A172 (cell line): Measurements from ENCODE around the gene SLAMF9. TPM values are rescaled to one million over a fixed set of nuclear protein-coding genes. Genes with fewer than 3 reads are reported as not detected.

Source experiments
- DNase-seq: peaks from one replicate; pipeline ENCODE4 v3.0.0-alpha.2; 2015; ENCODE audit warnings: low spot score
- total RNA-seq: library from RNA; depleted of rRNA; stranded (reverse); fragments of >200 nt; shearing (Covaris generic); gene quantifications from 2 replicates; pipeline ENCODE4 v1.2.3, GENCODE V29; 2014

The SLAMF9 gene
- total RNA-seq, 1 experiment from 2014 or later, result not detected

GRCh38 chr1:159977364-159978106, 23.5 kb upstream of the SLAMF9 start:
- no peak for DNase-seq

GRCh38 chr1:159974350-159974965, 20.4 kb upstream of the SLAMF9 start:
- no peak for DNase-seq

GRCh38 chr1:159973350-159973940, 19.4 kb upstream of the SLAMF9 start:
- DNase-seq, result no peak

- DNase-seq, result no peak
Measured at GRCh38 chr1:159972443-159973205, 18.6 kb upstream of the SLAMF9 start.

GRCh38 chr1:159970932-159971342, 16.9 kb upstream of the SLAMF9 start:
- peak; percentile 23 for DNase-seq

- DNase-seq, result no peak
Measured at GRCh38 chr1:159968901-159969300, 14.9 kb upstream of the SLAMF9 start.

GRCh38 chr1:159965263-159965662, 11.2 kb upstream of the SLAMF9 start:
- no peak for DNase-seq

GRCh38 chr1:159964144-159964543, 10.1 kb upstream of the SLAMF9 start:
- no peak for DNase-seq

- DNase-seq, result no peak
Measured at GRCh38 chr1:159962176-159962575, 8.1 kb upstream of the SLAMF9 start.

GRCh38 chr1:159961636-159962035, 7.6 kb upstream of the SLAMF9 start:
- DNase-seq, result no peak

GRCh38 chr1:159960721-159961381, 6.8 kb upstream of the SLAMF9 start:
- DNase-seq, result peak; percentile 97

- DNase-seq, result peak; percentile 56
Measured at GRCh38 chr1:159959451-159959850, 5.4 kb upstream of the SLAMF9 start.

- no peak for DNase-seq
Measured at GRCh38 chr1:159958719-159959380, 4.8 kb upstream of the SLAMF9 start.

GRCh38 chr1:159957824-159958268, 3.8 kb upstream of the SLAMF9 start:
- DNase-seq, result no peak

- no peak for DNase-seq
Measured at GRCh38 chr1:159955456-159955855, 1.4 kb upstream of the SLAMF9 start.

GRCh38 chr1:159952932-159953331, 1.1 kb downstream of the SLAMF9 start:
- no peak for DNase-seq

GRCh38 chr1:159951551-159951950, 2.5 kb downstream of the SLAMF9 start:
- no peak for DNase-seq

GRCh38 chr1:159951016-159951415, 3.0 kb downstream of the SLAMF9 start:
- no peak for DNase-seq

GRCh38 chr1:159949981-159950381, 4.1 kb downstream of the SLAMF9 start:
- DNase-seq, result no peak

GRCh38 chr1:159949123-159949522, 4.9 kb downstream of the SLAMF9 start:
- DNase-seq, result no peak

GRCh38 chr1:159947942-159948341, 6.1 kb downstream of the SLAMF9 start:
- DNase-seq, result no peak
